Erythroblast (primary cell): ENCODE data around the gene DGAT2.

Experiments used
- GATA1 ChIP-seq: IDR thresholded peaks from 2 replicates; pipeline ENCODE4 v1.6.1; 2011; ENCODE audit warnings: low read depth, mild to moderate bottlenecking, control low read depth, low read length, moderate library complexity
- POLR2A ChIP-seq: IDR thresholded peaks from 2 replicates; pipeline ENCODE4 v1.6.1; 2011; ENCODE audit warnings: mild to moderate bottlenecking, low read length

- TF ChIP-seq POLR2A (no peak), GATA1 (no peak)
Observed at GRCh38 chr11:75792997-75793800, 24.6 kb downstream of the DGAT2 start.
